Neural crest cell (in vitro differentiated cells): Measurements from ENCODE around the gene STAC2. TPM values are rescaled to one million over a fixed set of nuclear protein-coding genes. Genes with fewer than 3 reads are reported as not detected.

Experiments
- DNase-seq: peaks from one replicate; pipeline ENCODE4 v3.0.0; 2021; ENCODE audit warnings: low read depth, mixed read lengths, low spot score
- H3K27ac Mint-ChIP-seq: one replicate; pipeline ENCODE4 v1.8.0; 2021; ENCODE audit warnings: mild to moderate bottlenecking, mixed read lengths; ENCODE audit not compliant: unreplicated experiment
- H3K27me3 Mint-ChIP-seq: 2 replicates; pipeline ENCODE4 v1.8.0; 2021; ENCODE audit warnings: low read depth, mild to moderate bottlenecking, mixed read lengths
- H3K36me3 Mint-ChIP-seq: 2 replicates; pipeline ENCODE4 v1.8.0; 2021; ENCODE audit warnings: low read depth, mild to moderate bottlenecking, mixed read lengths
- H3K4me1 Mint-ChIP-seq: 2 replicates; pipeline ENCODE4 v1.8.0; 2021; ENCODE audit warnings: mixed read lengths
- H3K4me3 Mint-ChIP-seq: one replicate; pipeline ENCODE4 v1.8.0; 2021; ENCODE audit warnings: mild to moderate bottlenecking, mixed read lengths
- H3K9me3 Mint-ChIP-seq: 2 replicates; pipeline ENCODE4 v1.8.0; 2021; ENCODE audit warnings: mixed read lengths
- CTCF ChIP-seq: fragments of 200-600 bp; sonication (generic); conservative IDR thresholded peaks from 2 replicates; pipeline ENCODE4 v1.5.0; 2021; ENCODE audit warnings: antibody characterized with exemption, mild to moderate bottlenecking
- total RNA-seq: library from RNA; stranded (reverse); gene quantifications from 2 replicates; pipeline ENCODE4 v1.2.1, GENCODE V29; 2021

The STAC2 gene
- total RNA-seq, 1 donor from 2014 or later: 1.0 TPM

GRCh38 chr17:39199820-39200069 is 26.0 kb downstream of the STAC2 start:
- Mint-ChIP-seq H3K9me3 (no peaks in the 10 kb centered on the region), H3K4me3 (peak overlapping the region; percentile 92), H3K4me1 (peaks cover 41% of the 10 kb centered on the region), H3K27ac (peak overlapping the region; percentile 99), H3K36me3 (peaks cover 21% of the 10 kb centered on the region), H3K27me3 (no peaks in the 10 kb centered on the region)
- TF ChIP-seq CTCF: no peak
- peak; percentile 68 for DNase-seq

GRCh38 chr17:39198186-39198566 is 27.6 kb downstream of the STAC2 start:
- peaks cover 51% of the 10 kb centered on the region for H3K4me1 Mint-ChIP-seq
- no peaks in the 10 kb centered on the region for H3K27me3 Mint-ChIP-seq
- no peak for DNase-seq
- no peak for TF ChIP-seq CTCF
- H3K4me3 Mint-ChIP-seq: peak overlapping the region; percentile 92
- no peaks in the 10 kb centered on the region for H3K9me3 Mint-ChIP-seq
- H3K36me3 Mint-ChIP-seq: peaks cover 12% of the 10 kb centered on the region
- H3K27ac Mint-ChIP-seq: no peak overlapping the region

- Mint-ChIP-seq H3K27me3 (no peaks in the 10 kb centered on the region), H3K36me3 (peaks cover 10% of the 10 kb centered on the region), H3K4me1 (peaks cover 48% of the 10 kb centered on the region), H3K27ac (no peak within 1 kb of the TSS), H3K9me3 (no peaks in the 10 kb centered on the region), H3K4me3 (peak within 1 kb of the TSS; percentile 92)
- DNase-seq: peak; percentile 75
- TF ChIP-seq CTCF: no peak
Observed at GRCh38 chr17:39197380-39198185, 28.2 kb downstream of the STAC2 start, which contains the start of gene CACNB1. Gene CACNB1 (minus strand): TSS chr17:39197669. CDS start chr17:39197495, 174 bp downstream.

GRCh38 chr17:39196808-39197291 is 28.9 kb downstream of the STAC2 start:
- peaks cover 47% of the 10 kb centered on the region for H3K4me1 Mint-ChIP-seq
- no peak for DNase-seq
- no peak overlapping the region for H3K27ac Mint-ChIP-seq
- no peak for TF ChIP-seq CTCF
- H3K4me3 Mint-ChIP-seq: peak overlapping the region; percentile 88
- H3K36me3 Mint-ChIP-seq: peaks cover 8% of the 10 kb centered on the region
- H3K9me3 Mint-ChIP-seq: no peaks in the 10 kb centered on the region
- H3K27me3 Mint-ChIP-seq: no peaks in the 10 kb centered on the region

- peak overlapping the region; percentile 85 for H3K4me3 Mint-ChIP-seq
- DNase-seq: no peak
- peaks cover 47% of the 10 kb centered on the region for H3K4me1 Mint-ChIP-seq
- H3K36me3 Mint-ChIP-seq: peaks cover 8% of the 10 kb centered on the region
- no peak for TF ChIP-seq CTCF
- H3K27ac Mint-ChIP-seq: no peak overlapping the region
- no peaks in the 10 kb centered on the region for H3K27me3 Mint-ChIP-seq
- H3K9me3 Mint-ChIP-seq: no peaks in the 10 kb centered on the region
Observed at GRCh38 chr17:39196241-39196807, 29.4 kb downstream of the STAC2 start.
